GM23338 (cell line): ENCODE data around the gene PXMP4. TPM values are rescaled to one million over a fixed set of nuclear protein-coding genes. Genes with fewer than 3 reads are reported as not detected.

Experiments used
- ATAC-seq: fragments of 200-7000 bp; cut with Tn5 transposase; 3 replicates; pipeline ENCODE4 v1.9.1; 2020
- DNase-seq: peaks from one replicate; pipeline ENCODE4 v3.0.0-alpha.2; 2015; ENCODE audit warnings: low spot score
- H2AFZ ChIP-seq: fragments of 200-600 bp; sonication (generic); 2 replicates; pipeline ENCODE4 v1.8.0; 2016; ENCODE audit warnings: antibody characterized with exemption, mild to moderate bottlenecking, moderate library complexity
- H3F3A ChIP-seq: fragments of 200-600 bp; sonication (generic); replicated peaks from 2 replicates; pipeline ENCODE4 v1.8.0; 2017; ENCODE audit warnings: antibody characterized with exemption, mixed run types, low read depth
- H3K27ac ChIP-seq: fragments of 200-600 bp; sonication (generic); 2 replicates; pipeline ENCODE4 v1.6.1; 2016; ENCODE audit warnings: low read depth
- H3K27me3 ChIP-seq: fragments of 200-600 bp; sonication (generic); 2 replicates; pipeline ENCODE4 v1.8.0; 2016; ENCODE audit warnings: mild to moderate bottlenecking, mixed run types, moderate library complexity; ENCODE audit not compliant: insufficient read depth
- H3K36me3 ChIP-seq: fragments of 200-600 bp; sonication (generic); 2 replicates; pipeline ENCODE4 v1.8.0; 2016; ENCODE audit warnings: mild to moderate bottlenecking; ENCODE audit not compliant: insufficient read depth
- H3K4me1 ChIP-seq: fragments of 200-600 bp; sonication (generic); 2 replicates; pipeline ENCODE4 v1.8.0; 2016; ENCODE audit warnings: mild to moderate bottlenecking, moderate library complexity; ENCODE audit not compliant: insufficient read depth
- H3K4me2 ChIP-seq: fragments of 200-600 bp; sonication (generic); 2 replicates; pipeline ENCODE4 v1.7.1; 2017; ENCODE audit warnings: mixed run types
- H3K4me3 ChIP-seq: fragments of 200-600 bp; sonication (generic); 2 replicates; pipeline ENCODE4 v1.6.1; 2016; ENCODE audit warnings: mixed run types
- H3K79me2 ChIP-seq: fragments of 200-600 bp; sonication (generic); replicated peaks from 2 replicates; pipeline ENCODE4 v1.8.0; 2017; ENCODE audit warnings: mild to moderate bottlenecking; ENCODE audit not compliant: insufficient read depth
- H3K9me2 ChIP-seq: fragments of 200-600 bp; sonication (generic); 2 replicates; pipeline ENCODE4 v1.8.0; 2017; ENCODE audit not compliant: insufficient read depth
- H4K20me1 ChIP-seq: fragments of 200-600 bp; sonication (generic); replicated peaks from 2 replicates; pipeline ENCODE4 v1.8.0; 2017; ENCODE audit warnings: mild to moderate bottlenecking; ENCODE audit not compliant: insufficient read depth
- H3K27ac Mint-ChIP-seq: 2 replicates; pipeline ENCODE4 v1.8.0; 2020; ENCODE audit warnings: inconsistent platforms, mild to moderate bottlenecking, moderate library complexity, mixed read lengths
- H3K27me3 Mint-ChIP-seq: 3 replicates; pipeline ENCODE4 v1.8.0; 2022; ENCODE audit warnings: low read depth, mild to moderate bottlenecking, moderate library complexity, mixed read lengths, inconsistent platforms; ENCODE audit not compliant: insufficient read depth, poor library complexity
- H3K36me3 Mint-ChIP-seq: 3 replicates; pipeline ENCODE4 v1.8.0; 2021; ENCODE audit warnings: low read depth, mild to moderate bottlenecking, inconsistent platforms, moderate library complexity, mixed read lengths
- H3K4me1 Mint-ChIP-seq: 3 replicates; pipeline ENCODE4 v1.8.0; 2020; ENCODE audit warnings: mild to moderate bottlenecking, inconsistent platforms, mixed read lengths
- H3K4me3 Mint-ChIP-seq: 3 replicates; pipeline ENCODE4 v1.8.0; 2021; ENCODE audit warnings: moderate library complexity, mild to moderate bottlenecking, inconsistent platforms, mixed read lengths
- H3K9me3 Mint-ChIP-seq: 3 replicates; pipeline ENCODE4 v1.8.0; 2020; ENCODE audit warnings: moderate library complexity, mild to moderate bottlenecking, inconsistent platforms, mixed read lengths
- CREB1 ChIP-seq: fragments of 250-450 bp; sonication (Bioruptor Pico); IDR thresholded peaks from 2 replicates; pipeline ENCODE4 v1.5.0; 2020; ENCODE audit warnings: low read depth, mild to moderate bottlenecking, moderate library complexity
- EZH2 ChIP-seq: fragments of 200-600 bp; sonication (generic); IDR thresholded peaks from one replicate; pipeline ENCODE4 v1.8.0; 2017; ENCODE audit warnings: antibody characterized with exemption, mild to moderate bottlenecking, low read depth; ENCODE audit not compliant: unreplicated experiment
- EZH2phosphoT487 ChIP-seq: fragments of 200-600 bp; sonication (generic); IDR thresholded peaks from one replicate; pipeline ENCODE4 v1.8.1; 2018; ENCODE audit warnings: antibody characterized with exemption; ENCODE audit not compliant: unreplicated experiment
- JUNB ChIP-seq: IDR thresholded peaks from one replicate; pipeline ENCODE4 v1.6.1; 2016; ENCODE audit warnings: antibody characterized with exemption; ENCODE audit not compliant: unreplicated experiment
- NANOG ChIP-seq: IDR thresholded peaks from 2 replicates; pipeline ENCODE4 v1.6.1; 2016; ENCODE audit warnings: antibody characterized with exemption, borderline replicate concordance
- POLR2AphosphoS5 ChIP-seq: IDR thresholded peaks from 2 replicates; pipeline ENCODE4 v1.6.1; 2016; ENCODE audit warnings: antibody characterized with exemption, low read depth
- STAT1 ChIP-seq: IDR thresholded peaks from one replicate; pipeline ENCODE4 v1.6.1; 2016; ENCODE audit warnings: antibody characterized with exemption; ENCODE audit not compliant: unreplicated experiment
- ZNF114 ChIP-seq: fragments of 250-450 bp; sonication (Bioruptor Pico); IDR thresholded peaks from 2 replicates; pipeline ENCODE4 v1.5.0; 2020; ENCODE audit warnings: mild to moderate bottlenecking, moderate library complexity
- ZNF331 ChIP-seq: fragments of 250-450 bp; sonication (Bioruptor Pico); IDR thresholded peaks from 2 replicates; pipeline ENCODE4 v1.5.0; 2020; ENCODE audit warnings: low read depth, mild to moderate bottlenecking, moderate library complexity
- polyA plus RNA-seq: library from polyadenylated mRNA; unstranded; fragments of >200 nt; fragmentation: Nextera tagmentation; extraction: Ambion mirVana; gene quantifications from 2 replicates; pipeline ENCODE4 v1.2.1, GENCODE V29; 2016
- total RNA-seq: library from RNA; depleted of rRNA; stranded (reverse); fragments of >200 nt; shearing (Covaris generic); gene quantifications from 2 replicates; pipeline ENCODE4 v1.2.3, GENCODE V29; 2014
- TF ChIP-seq, protein P1 (sequence below): fragments of 250-450 bp; sonication (Bioruptor Pico); IDR thresholded peaks from 2 replicates; pipeline ENCODE4 v1.5.0; 2020; ENCODE audit warnings: mild to moderate bottlenecking, moderate library complexity
- TF ChIP-seq, protein P2 (sequence below): IDR thresholded peaks from one replicate; pipeline ENCODE4 v1.6.1; 2018; ENCODE audit warnings: antibody characterized with exemption; ENCODE audit not compliant: unreplicated experiment
- TF ChIP-seq, protein P3 (sequence below), 2 experiments: fragments of 200-600 bp in 1 of 2; sonication (generic) in 1 of 2; conservative IDR thresholded peaks; 2 replicates each; pipeline versions ENCODE4 v1.5.1 to v1.6.1; 2016 to 2017; ENCODE audit warnings: antibody characterized with exemption in 2 of 2, low read depth in 2 of 2, mild to moderate bottlenecking in 2 of 2, moderate library complexity in 1 of 2
- TF ChIP-seq, protein P4 (sequence below): IDR thresholded peaks from 2 replicates; pipeline ENCODE4 v1.6.1; 2016; ENCODE audit warnings: antibody characterized with exemption

The PXMP4 gene
- total and polyA plus RNA-seq, 2 experiments from 2014 or later: 1.2 to 3.5 TPM

DNA sequence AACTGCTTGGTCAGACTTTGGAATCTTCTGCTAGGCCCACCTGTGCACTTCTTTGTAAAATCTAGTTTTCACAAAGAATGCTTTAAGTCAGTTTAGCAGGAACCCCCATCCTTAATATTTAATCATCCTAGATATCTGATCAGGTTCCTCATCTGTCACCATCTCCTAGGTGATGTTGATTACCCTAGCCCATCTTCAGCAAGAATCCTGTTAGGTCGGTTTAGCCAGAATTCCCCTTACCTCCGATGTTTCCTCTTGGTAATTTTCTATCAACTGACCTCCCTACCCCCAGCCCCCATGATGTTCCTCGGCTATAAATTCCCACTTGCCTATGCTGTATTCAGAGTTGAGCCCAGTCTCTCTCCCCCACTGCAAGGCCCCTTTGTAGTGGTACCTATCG lies 9.0 kb upstream of the PXMP4 start:
- H3K4me1 Mint-ChIP-seq: peaks cover 13% of the 10 kb centered on the region
- Histone ChIP-seq H3K36me3 (no peaks in the 10 kb centered on the region), H3K9me2 (no peaks in the 10 kb centered on the region), H3K4me2 (no peak overlapping the region), H4K20me1 (no peaks in the 10 kb centered on the region), H2AFZ (peak overlapping the region; percentile 54; the same call in 1 of the 2 replicates), H3K4me3 (no peak overlapping the region), H3F3A (peaks cover 6% of the 10 kb centered on the region; the same call in 1 of the 2 replicates), H3K79me2 (no peaks in the 10 kb centered on the region), H3K27me3 (no peaks in the 10 kb centered on the region), H3K4me1 (peaks cover 14% of the 10 kb centered on the region; the same call in 1 of the 2 replicates), H3K27ac (no peak overlapping the region)
- ATAC-seq: no peak
- H3K36me3 Mint-ChIP-seq: no peaks in the 10 kb centered on the region
- no peaks in the 10 kb centered on the region; the same call in 2 of the 3 replicates for H3K9me3 Mint-ChIP-seq
- TF ChIP-seq, protein P1, sequence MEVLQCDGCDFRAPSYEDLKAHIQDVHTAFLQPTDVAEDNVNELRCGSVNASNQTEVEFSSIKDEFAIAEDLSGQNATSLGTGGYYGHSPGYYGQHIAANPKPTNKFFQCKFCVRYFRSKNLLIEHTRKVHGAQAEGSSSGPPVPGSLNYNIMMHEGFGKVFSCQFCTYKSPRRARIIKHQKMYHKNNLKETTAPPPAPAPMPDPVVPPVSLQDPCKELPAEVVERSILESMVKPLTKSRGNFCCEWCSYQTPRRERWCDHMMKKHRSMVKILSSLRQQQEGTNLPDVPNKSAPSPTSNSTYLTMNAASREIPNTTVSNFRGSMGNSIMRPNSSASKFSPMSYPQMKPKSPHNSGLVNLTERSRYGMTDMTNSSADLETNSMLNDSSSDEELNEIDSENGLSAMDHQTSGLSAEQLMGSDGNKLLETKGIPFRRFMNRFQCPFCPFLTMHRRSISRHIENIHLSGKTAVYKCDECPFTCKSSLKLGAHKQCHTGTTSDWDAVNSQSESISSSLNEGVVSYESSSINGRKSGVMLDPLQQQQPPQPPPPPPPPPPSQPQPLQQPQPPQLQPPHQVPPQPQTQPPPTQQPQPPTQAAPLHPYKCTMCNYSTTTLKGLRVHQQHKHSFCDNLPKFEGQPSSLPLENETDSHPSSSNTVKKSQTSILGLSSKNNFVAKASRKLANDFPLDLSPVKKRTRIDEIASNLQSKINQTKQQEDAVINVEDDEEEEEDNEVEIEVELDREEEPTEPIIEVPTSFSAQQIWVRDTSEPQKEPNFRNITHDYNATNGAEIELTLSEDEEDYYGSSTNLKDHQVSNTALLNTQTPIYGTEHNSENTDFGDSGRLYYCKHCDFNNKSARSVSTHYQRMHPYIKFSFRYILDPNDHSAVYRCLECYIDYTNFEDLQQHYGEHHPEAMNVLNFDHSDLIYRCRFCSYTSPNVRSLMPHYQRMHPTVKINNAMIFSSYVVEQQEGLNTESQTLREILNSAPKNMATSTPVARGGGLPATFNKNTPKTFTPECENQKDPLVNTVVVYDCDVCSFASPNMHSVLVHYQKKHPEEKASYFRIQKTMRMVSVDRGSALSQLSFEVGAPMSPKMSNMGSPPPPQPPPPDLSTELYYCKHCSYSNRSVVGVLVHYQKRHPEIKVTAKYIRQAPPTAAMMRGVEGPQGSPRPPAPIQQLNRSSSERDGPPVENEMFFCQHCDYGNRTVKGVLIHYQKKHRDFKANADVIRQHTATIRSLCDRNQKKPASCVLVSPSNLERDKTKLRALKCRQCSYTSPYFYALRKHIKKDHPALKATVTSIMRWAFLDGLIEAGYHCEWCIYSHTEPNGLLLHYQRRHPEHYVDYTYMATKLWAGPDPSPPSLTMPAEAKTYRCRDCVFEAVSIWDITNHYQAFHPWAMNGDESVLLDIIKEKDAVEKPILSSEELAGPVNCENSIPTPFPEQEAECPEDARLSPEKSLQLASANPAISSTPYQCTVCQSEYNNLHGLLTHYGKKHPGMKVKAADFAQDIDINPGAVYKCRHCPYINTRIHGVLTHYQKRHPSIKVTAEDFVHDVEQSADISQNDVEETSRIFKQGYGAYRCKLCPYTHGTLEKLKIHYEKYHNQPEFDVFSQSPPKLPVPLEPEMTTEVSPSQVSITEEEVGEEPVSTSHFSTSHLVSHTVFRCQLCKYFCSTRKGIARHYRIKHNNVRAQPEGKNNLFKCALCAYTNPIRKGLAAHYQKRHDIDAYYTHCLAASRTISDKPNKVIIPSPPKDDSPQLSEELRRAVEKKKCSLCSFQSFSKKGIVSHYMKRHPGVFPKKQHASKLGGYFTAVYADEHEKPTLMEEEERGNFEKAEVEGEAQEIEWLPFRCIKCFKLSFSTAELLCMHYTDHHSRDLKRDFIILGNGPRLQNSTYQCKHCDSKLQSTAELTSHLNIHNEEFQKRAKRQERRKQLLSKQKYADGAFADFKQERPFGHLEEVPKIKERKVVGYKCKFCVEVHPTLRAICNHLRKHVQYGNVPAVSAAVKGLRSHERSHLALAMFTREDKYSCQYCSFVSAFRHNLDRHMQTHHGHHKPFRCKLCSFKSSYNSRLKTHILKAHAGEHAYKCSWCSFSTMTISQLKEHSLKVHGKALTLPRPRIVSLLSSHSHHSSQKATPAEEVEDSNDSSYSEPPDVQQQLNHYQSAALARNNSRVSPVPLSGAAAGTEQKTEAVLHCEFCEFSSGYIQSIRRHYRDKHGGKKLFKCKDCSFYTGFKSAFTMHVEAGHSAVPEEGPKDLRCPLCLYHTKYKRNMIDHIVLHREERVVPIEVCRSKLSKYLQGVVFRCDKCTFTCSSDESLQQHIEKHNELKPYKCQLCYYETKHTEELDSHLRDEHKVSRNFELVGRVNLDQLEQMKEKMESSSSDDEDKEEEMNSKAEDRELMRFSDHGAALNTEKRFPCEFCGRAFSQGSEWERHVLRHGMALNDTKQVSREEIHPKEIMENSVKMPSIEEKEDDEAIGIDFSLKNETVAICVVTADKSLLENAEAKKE (CRISPR knock-in tag): no peak
- TF ChIP-seq EZH2 (no peak), JUNB (no peak), CREB1 (no peak), STAT1 (no peak), POLR2AphosphoS5 (no peak), ZNF114 (CRISPR knock-in tag) (no peak), EZH2phosphoT487 (no peak), ZNF331 (CRISPR knock-in tag) (no peak), NANOG (no peak)
- TF ChIP-seq, protein P2, sequence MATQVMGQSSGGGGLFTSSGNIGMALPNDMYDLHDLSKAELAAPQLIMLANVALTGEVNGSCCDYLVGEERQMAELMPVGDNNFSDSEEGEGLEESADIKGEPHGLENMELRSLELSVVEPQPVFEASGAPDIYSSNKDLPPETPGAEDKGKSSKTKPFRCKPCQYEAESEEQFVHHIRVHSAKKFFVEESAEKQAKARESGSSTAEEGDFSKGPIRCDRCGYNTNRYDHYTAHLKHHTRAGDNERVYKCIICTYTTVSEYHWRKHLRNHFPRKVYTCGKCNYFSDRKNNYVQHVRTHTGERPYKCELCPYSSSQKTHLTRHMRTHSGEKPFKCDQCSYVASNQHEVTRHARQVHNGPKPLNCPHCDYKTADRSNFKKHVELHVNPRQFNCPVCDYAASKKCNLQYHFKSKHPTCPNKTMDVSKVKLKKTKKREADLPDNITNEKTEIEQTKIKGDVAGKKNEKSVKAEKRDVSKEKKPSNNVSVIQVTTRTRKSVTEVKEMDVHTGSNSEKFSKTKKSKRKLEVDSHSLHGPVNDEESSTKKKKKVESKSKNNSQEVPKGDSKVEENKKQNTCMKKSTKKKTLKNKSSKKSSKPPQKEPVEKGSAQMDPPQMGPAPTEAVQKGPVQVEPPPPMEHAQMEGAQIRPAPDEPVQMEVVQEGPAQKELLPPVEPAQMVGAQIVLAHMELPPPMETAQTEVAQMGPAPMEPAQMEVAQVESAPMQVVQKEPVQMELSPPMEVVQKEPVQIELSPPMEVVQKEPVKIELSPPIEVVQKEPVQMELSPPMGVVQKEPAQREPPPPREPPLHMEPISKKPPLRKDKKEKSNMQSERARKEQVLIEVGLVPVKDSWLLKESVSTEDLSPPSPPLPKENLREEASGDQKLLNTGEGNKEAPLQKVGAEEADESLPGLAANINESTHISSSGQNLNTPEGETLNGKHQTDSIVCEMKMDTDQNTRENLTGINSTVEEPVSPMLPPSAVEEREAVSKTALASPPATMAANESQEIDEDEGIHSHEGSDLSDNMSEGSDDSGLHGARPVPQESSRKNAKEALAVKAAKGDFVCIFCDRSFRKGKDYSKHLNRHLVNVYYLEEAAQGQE: no peak
- TF ChIP-seq, protein P3, sequence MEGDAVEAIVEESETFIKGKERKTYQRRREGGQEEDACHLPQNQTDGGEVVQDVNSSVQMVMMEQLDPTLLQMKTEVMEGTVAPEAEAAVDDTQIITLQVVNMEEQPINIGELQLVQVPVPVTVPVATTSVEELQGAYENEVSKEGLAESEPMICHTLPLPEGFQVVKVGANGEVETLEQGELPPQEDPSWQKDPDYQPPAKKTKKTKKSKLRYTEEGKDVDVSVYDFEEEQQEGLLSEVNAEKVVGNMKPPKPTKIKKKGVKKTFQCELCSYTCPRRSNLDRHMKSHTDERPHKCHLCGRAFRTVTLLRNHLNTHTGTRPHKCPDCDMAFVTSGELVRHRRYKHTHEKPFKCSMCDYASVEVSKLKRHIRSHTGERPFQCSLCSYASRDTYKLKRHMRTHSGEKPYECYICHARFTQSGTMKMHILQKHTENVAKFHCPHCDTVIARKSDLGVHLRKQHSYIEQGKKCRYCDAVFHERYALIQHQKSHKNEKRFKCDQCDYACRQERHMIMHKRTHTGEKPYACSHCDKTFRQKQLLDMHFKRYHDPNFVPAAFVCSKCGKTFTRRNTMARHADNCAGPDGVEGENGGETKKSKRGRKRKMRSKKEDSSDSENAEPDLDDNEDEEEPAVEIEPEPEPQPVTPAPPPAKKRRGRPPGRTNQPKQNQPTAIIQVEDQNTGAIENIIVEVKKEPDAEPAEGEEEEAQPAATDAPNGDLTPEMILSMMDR (conservative IDR thresholded peaks at IDR 0.05; ENCODE audit: low read depth in 2 of 2): no peak
- TF ChIP-seq, protein P4, sequence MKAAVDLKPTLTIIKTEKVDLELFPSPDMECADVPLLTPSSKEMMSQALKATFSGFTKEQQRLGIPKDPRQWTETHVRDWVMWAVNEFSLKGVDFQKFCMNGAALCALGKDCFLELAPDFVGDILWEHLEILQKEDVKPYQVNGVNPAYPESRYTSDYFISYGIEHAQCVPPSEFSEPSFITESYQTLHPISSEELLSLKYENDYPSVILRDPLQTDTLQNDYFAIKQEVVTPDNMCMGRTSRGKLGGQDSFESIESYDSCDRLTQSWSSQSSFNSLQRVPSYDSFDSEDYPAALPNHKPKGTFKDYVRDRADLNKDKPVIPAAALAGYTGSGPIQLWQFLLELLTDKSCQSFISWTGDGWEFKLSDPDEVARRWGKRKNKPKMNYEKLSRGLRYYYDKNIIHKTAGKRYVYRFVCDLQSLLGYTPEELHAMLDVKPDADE: no peak
- H3K27me3 Mint-ChIP-seq: peaks cover 27% of the 10 kb centered on the region
- H3K27ac Mint-ChIP-seq: no peak overlapping the region
- H3K4me3 Mint-ChIP-seq: no peak overlapping the region
- DNase-seq: no peak
